DMS79 (cell line): ENCODE results near the gene HPCAL4.

Source experiments
- DNase-seq: peaks from one replicate; lab custom pipeline; 2025; lab: John Stamatoyannopoulos, UW

HPCAL4 gene

DNA sequence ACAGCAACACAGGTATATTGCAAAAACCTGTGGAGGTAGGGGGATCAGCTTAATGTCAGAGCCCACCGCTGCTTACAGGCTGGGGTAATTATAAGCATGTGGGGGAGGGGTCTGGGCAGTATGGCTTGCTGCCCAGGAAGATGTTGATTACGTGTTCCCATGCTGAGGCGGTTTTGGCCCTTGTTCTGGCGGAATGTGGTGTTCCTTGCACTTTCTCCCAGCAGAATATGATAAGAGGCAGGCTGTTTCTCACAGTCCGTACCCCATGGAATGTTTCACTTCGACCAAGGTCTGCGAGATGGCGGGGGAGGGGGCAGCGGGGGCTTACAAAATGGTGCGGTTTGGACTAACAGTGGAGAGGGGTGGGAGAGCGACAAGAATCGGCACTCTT lies 9.8 kb upstream of the HPCAL4 start:
- peak; percentile 96 for DNase-seq

DNA sequence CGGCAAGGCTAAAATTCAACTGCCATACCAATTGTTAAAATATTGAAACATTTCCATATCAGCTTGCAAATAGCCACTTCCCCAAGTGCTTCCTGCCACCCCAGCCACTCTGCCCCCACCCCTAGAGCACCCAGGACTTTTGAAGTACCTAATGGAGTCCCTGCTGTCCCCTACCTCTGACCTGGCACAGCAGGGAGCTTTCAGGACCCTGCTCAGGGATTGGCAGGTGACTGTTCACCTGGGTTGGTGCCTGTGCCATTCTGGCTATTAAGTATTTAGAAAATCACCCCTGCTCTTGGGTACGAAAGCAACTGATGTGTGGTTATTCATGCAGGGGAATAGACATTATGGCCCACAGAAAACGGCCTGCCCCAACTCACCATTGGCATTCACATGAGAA lies 9.1 kb upstream of the HPCAL4 start:
- DNase-seq = no peak

DNA sequence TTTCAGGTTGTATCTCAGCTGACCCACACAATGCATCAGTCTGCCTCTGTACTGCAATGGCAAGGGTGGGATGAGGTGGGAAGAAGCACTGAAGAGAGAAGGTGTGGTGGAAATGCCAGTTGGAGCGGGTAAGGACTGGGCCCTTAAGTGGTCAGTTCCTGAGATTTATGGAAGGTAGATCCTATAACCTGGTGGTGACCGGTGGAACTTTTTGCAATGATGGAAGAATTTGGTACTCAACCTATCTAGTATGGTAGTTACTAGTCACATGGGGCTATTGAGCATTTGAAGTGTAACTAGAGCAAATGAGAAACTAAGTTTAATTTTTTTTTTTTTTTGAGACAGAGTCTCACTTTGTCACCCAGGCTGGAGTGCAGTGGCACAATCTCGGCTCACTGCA lies 8.2 kb upstream of the HPCAL4 start:
- DNase-seq = no peak

DNA sequence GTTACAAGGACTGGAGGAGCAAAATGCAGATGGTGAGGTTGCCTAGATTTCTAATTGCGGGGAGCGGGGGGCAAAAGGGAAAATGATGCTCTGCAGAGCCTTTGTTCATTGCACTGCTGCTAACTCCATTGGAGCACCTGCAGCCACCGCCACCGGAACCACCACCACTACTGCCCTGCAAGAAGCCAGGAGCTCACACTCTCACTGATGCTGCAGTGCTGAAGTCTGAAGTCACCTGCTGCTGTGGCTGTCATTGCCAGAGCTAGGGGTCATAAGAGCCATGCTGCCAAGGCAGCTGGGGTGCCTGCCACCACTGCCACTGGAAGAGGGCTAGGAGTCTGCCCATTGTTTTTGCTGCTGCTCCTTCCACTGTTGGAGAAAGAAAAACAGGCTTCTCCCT lies 7.3 kb upstream of the HPCAL4 start:
- DNase-seq = no peak

DNA sequence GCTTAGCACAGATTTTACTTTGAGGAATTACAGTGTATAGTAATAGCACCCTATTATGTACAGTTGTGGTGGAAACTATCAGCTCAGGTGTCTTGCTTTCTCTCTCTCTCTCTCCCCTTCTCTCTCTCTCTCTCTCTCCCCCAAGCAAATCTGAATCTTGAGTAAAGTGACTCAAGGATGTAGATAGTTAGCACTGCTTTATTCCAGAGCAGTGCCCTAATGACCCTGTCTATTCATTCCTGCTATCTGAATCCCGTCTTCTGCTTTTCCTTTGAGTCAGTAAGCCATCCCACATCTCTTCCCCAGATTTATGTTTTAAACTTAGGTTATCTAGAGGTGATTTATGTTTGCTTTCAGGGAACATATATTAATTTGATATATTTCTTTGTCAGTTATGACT lies 5.2 kb upstream of the HPCAL4 start:
- DNase-seq = no peak

DNA sequence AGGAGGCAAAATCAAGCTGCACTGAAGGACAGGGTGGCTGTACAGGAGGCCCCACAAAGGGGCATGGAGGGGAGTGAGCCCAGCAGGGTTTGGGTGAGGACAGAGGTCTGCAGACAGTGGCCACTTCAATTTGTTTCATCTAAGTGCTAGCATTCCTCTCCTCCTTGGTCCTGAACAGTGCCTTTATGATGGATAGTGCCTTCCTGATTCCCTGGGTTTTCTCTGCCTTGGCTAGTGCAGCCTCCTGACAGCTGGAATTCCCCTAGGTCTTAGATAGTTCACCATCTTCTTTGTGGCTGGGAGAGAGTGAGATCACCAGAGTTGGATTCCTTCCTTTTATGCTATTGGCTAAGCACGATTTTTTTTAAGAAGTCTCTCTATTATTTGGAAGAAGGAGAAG lies 3.8 kb upstream of the HPCAL4 start:
- no peak for DNase-seq

DNA sequence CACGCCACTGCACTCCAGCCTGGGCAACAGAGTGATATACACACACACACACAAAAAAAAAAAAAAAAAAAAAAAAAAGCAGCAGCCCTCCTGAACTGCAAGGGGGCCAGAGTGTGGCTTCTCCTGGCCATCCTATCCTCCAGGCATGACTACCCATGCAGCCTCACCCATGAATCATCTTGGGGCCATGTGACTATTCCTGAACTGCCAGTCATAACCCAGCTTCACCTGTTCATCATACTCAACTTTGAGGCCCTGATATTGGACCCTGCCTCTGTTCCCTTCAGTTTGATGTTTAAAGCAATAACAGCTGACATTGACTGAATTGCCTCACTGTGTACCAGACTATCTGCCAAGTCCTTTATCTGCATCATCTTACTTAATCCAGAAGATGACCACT lies 2.8 kb upstream of the HPCAL4 start:
- DNase-seq = no peak

DNA sequence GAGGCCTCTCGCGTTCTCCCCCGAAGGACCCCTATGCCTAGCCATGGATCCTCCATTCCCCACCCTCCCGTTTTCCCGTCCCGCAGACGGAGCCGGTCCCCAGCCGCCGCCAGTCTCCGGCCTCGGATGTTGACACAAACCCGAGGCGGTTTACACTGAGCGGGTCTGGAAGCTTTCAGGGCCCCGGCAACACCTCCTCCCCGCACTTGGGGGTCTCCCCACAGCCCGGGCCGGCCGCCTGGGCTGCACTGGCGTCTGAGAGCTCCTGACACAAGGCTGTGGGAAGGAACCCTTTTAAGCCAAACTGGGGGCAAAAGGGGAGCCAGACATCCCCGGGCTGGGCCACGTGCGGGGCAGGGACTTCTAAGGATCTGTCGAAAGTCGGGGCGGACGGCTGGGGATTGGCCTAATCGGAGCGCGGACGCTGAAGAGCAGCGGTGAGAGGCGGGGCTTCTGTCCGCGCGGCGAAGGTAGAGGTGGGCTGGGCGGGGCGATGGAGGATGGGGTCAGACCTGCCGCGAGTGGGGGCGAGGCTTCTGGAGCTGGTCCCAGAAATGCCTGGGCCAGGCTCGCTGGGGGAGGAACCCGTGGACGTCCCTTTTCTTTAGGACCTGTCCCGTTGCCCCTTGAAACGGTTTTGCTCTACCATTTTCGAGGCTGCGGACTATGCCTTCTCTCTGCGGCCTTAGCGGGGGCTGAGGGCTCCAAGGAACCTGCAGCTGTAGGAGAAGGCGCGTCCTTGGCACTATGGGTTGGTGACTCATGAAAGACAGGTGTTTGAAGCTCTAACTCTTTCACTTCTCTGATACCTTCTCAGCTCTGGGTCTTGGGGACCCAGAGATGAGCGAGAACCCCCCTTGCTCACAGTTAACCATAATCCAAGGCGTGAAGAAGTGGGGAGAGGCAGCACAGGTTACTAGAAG lies 1.2 kb upstream of the HPCAL4 start:
- peak; percentile 55 for DNase-seq

DNA sequence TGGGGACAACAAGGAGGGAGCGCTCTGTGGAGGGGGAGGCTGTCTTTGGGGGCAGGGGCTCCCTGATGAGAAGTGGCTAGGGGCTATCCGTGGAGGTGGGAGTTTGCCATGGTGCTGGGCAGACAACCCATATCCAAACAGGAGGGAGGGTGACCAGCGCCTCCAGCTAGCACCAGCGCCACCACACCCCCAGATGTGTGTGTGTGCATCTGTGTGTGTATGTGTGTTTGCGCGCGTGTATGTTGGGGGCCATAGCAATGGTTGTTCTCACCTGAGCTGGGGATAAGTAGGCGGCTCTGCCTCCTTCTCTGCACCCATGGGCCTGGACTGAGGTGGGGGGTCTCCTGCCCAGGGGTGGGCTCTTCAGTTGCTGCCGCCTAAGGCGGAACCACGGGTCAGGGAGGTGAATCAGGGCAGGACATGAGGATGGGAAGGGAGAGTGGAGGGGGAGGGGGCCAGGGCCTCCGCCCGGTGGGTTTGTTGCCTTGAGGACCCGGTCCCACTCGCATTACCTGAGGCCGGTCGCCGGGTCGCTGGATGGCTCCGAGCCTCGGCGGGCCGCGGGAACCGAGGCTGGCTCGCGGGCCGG lies 345 bp downstream of the HPCAL4 start:
- no peak for DNase-seq

DNA sequence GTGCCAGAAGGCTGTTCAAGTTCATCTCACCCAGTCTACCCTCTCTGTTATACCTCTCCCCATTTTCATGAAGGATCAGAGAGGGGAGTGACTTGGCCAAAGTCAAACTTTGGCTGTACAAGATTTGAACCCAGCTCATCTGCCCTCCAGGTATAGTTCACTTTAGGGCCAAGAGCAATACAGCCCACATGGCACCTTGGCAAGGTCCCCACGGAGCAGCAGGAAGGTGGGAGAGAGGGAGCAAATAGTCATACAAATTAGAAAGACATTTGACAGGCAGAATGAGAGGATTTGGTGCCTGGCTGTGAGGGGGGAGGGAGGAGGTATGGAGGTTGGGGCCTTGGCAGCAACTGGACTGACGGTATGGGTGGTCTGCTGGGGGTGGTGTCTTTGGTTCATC lies 1.0 kb downstream of the HPCAL4 start:
- DNase-seq = no peak

DNA sequence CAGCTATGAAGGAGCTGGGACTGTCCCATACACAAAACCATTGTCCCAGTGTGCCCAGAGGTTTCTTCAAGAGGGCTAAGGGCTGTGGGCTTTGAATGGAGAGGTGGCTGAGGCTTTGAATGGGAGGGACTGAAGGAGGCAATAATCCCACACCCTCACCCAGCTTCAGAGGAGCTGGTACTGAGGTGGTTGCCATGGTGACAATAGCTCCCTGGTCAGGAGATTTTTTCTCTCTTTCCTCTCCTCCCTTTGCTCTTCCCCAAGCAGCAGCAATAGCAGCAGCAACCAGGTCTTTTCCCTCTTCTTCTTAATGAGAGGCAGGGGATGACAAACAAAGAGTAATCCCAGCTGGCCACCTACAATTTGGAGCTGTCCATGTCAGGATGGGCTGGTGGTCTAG lies 1.6 kb downstream of the HPCAL4 start:
- DNase-seq = no peak

DNA sequence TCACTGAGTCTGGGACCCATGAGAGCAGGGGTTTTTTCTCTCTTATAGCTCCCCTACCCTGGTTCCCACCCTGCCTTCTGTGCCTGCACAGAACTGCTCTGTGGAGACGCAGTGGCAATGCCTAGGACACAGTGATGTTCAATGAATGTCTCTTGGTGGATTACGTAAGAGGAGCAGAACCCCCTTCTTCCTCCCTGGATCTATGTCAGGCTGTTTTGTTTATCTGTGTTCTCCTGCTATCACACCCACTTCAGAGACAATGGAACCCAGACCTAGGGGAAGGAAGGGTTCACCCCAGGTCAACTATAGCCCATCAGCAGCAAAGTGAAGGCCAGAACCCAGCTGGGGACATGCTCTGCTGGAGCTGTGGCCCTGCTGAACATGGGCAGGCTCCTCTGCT lies 2.0 kb downstream of the HPCAL4 start:
- DNase-seq = no peak

DNA sequence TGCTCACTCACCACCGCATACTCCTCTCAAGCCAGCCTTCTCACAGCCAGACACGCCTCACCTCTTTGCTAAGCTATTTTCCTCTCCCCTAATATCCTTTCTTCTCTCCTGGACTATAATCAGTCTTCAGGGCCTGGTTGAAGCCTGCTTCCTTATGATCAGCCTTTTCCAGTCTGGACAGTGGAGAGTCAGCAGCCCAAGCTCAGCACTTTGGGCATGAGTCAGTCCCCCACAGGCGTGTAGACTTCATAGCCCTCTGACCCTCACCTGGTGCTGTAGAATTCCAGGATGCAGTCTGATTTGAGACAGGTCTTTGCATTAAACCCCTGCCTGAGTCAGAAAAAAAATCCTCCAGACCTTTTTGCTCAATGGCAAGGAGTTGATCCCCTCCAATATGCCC lies 2.5 kb downstream of the HPCAL4 start:
- no peak for DNase-seq

DNA sequence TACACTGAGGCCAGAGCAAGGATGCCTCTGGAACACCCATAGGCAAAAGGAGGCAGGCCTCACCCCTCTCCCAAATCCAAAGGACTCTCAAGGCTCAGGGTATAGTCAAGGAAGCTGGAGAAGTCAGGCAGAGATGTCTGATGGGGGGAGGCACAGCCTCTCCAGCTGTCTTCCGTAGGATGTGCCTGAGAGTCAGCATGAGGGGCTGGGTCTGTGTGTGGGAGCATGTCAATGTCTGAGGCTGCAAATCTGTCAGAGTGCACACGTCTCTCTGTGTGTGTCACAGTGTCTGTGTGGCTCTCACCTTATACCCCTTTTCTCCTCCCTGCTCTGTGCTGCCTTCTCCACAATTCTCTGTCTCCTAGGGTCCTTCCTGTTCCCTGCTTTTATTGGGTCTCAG lies 4.0 kb downstream of the HPCAL4 start:
- no peak for DNase-seq

DNA sequence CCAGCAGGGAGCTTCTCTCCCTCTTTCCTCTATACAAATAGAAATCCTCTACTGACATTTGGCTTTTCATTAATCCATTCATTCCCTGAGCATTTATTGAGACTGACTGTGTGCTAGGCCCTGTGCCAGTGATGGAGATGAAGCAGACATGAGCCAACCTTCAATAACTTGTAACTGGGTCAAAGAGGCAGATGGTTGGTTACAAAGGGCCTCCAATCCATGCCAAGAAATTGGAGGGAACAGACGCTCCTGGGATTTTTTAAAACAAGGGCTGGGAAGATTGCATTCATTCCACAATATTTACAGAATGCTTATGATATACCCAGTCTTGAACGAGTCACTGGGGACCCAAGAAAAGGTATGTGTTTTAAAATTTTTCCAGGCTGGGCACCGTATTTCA lies 6.2 kb downstream of the HPCAL4 start:
- no peak for DNase-seq

DNA sequence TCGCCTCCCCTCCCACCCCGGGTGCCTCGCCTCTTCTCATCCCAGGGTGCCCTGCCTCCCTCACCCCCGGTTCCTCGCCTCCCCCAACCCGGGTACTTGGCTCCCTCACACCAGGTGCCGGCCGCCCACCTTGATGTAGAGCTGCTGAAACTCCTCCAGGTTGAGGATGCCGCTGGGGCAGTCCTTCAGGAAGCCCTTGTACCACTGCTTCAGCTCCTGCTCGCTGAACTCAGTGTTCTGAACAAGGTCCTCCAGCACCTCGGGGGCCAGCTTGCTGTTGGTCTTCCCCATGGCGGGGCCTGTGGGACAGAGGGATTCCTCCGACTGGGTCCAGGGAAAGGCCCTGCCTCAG lies 6.9 kb downstream of the HPCAL4 start:
- no peak for DNase-seq

DNA sequence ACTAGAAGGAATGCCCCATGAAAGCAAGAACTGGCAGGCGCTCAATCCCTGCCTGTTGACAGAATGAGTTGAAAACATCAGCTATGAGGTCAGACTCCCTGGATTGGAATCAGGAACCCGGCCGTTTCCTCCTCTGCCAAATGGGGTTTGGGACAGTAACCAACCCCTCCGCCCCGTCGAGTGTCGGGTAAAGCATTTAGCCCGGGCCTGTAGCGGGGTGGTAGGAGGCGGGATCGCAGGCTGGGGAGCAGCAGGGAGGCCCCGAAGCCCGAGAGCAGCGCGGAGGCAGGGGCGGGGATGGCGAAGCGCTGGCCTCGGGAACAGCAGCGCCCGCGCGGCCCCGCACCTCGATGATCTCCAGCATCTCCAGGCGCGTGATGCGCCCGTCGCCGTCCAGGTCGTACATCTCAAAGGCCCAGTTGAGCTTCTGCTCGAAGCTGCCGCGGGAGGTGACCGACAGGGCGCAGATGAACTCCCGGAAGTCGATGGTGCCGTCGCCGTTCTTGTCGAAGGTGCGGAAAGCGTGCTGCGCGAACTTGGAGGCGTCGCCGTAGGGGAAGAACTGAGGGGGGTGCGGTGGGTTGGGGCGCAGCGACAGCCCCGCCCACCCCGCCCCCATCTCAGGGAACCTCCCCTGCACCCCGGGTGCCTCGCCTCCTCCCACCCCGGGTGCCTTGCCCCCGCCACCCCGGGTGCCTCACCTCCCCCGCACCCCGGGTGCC lies 7.5 kb downstream of the HPCAL4 start:
- no peak for DNase-seq

DNA sequence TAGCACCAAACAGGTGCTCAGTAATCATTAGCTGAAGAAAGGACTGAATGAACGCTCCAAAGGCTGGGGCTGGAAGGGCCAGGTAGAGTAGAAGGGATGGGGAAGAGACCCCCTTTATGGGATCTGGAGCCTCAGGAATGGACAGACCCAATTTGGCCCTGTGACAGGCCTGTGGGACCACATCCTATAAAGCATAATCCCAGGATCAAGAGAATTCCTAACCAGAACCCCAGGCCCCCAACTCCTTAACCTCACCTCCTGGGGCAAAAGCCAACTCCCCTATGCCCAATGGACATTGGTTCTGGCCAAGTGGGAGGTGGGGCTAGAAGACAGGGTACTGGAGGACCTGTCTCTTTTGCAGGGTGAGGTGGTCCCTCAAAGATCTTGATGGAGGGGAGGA lies 9.2 kb downstream of the HPCAL4 start:
- DNase-seq = no peak

DNA sequence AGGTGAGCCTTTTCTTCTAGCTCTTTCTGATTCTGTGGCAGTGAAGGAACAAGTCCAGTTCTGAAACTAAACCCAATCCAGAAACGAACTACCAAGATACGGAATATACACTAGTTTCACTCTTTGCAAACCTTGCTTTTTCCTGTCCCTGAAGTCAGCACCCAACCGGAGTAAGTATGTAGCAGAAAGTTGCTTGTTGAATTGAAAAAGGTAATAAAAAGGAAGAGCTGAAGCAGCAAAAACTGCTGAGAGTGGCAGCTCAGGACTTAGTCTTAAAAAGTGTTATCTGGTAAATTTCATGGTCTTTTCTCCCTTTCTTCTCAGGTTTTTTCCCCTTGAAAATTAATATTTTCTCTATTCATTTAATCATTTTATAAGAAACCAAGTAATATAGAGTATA lies 9.9 kb downstream of the HPCAL4 start:
- DNase-seq = no peak

DNA sequence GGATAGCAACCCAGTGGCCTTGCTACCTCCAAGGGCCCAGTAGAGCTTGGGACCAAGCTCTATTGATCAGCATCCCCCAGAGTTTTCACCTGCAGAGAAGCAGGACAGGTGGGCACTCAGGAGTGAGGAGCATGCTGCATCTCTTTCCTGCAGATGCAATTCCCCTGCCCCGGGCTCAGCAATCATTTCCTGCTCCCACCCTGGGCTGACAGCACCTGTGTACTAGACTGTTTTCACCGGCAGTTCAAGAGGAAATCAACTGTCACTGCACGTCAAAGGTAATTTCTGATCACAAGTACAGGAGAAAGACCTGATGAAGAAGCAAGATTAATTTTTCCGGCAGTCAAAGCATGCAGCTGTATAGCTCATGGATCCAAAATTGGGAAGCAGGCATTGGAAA lies 10.5 kb downstream of the HPCAL4 start:
- DNase-seq = no peak

DNA sequence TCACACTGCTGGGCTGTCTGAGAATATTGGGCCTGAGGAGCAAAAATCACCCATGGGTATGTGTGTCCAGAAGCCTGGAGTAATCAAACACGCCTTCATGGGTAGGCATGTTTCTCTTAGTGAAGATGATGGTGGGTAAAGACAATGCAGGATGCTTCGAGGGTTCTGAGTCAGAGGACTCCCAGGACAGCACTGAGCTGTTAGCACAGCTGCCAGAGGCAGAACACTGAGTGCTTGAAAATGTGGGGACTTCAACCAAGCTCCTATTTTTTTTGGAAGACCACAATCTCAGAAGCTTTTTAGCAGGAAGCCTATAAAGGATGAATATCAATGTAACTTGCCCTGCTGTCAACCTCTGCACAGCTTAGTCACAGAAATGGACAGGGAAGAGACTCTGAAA lies 11.4 kb downstream of the HPCAL4 start:
- DNase-seq = no peak

DNA sequence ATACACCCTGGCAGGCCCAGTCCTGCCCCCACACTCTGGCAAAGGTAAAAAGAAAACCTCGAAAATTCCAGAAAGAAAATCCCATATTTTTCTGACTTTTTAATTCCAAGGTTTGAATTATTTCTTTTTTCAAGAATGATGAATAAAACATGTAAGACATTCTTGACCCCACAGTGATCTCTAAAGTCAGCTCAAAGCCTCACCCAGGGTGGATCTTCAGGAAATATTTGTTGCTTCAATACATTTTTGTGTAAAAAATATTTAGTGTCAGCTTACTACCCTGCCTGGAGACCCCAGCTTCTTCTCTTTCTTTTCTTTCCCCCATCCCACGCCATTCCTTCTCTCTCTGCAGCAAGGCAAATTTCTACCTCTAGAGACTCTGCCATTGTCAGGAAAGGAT lies 12.3 kb downstream of the HPCAL4 start:
- DNase-seq = no peak

DNA sequence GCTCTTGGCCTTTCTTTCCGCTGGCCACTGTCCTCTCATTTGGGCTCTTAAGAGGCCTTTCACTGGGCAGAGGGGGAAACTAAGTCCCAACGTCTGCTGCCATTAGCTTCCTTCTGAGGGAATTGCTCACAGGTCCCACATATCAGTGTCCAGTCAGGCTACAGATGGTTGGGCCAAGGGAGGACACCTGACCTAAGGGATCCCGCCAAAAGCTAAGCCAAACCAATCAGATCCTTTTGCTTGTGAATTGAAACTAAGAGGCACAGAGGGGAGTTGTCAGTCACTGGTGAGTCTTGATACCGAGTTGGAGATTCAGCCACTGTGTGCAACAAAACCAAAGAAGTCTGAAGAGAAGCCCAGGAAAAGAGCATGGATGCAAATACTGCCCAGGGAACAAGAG lies 13.6 kb downstream of the HPCAL4 start:
- no peak for DNase-seq
